NCI-H1092 (cell line): ENCODE measurements around the gene OLFML1.

Experiments used
- DNase-seq: peaks from one replicate; lab custom pipeline; 2025; lab: John Stamatoyannopoulos, UW

The OLFML1 gene

GRCh38 chr11:7480113-7480512 is 5.2 kb upstream of the OLFML1 start:
- DNase-seq = no peak

GRCh38 chr11:7484131-7484530 is 1.2 kb upstream of the OLFML1 start:
- no peak for DNase-seq

GRCh38 chr11:7484645-7485044 is 661 bp upstream of the OLFML1 start:
- no peak for DNase-seq

GRCh38 chr11:7486098-7486780 is 933 bp downstream of the OLFML1 start:
- no peak for DNase-seq

GRCh38 chr11:7486781-7487140 is 1.5 kb downstream of the OLFML1 start:
- DNase-seq = no peak

GRCh38 chr11:7487360-7487759 is 2.1 kb downstream of the OLFML1 start:
- DNase-seq = no peak

- DNase-seq = no peak
These were observed 3.4 kb downstream of the OLFML1 start for GRCh38 chr11:7488681-7489080.

- DNase-seq = no peak
These were observed 4.1 kb downstream of the OLFML1 start for GRCh38 chr11:7489376-7489775.

- no peak for DNase-seq
These were observed 4.7 kb downstream of the OLFML1 start for GRCh38 chr11:7490054-7490453.

- no peak for DNase-seq
These were observed 5.2 kb downstream of the OLFML1 start for GRCh38 chr11:7490535-7490934.

- DNase-seq = no peak
These were observed 6.9 kb downstream of the OLFML1 start for GRCh38 chr11:7492253-7492652.

GRCh38 chr11:7493670-7494069 is 8.4 kb downstream of the OLFML1 start:
- DNase-seq = no peak

- DNase-seq = no peak
These were observed 8.9 kb downstream of the OLFML1 start for GRCh38 chr11:7494086-7494745.

GRCh38 chr11:7495882-7496551 is 10.7 kb downstream of the OLFML1 start:
- DNase-seq = no peak

GRCh38 chr11:7498193-7498592 is 12.9 kb downstream of the OLFML1 start:
- DNase-seq = no peak

- DNase-seq = no peak
These were observed 13.8 kb downstream of the OLFML1 start for GRCh38 chr11:7499081-7499480.

GRCh38 chr11:7500251-7500650 is 14.9 kb downstream of the OLFML1 start:
- DNase-seq = no peak

- DNase-seq = no peak
These were observed 15.9 kb downstream of the OLFML1 start for GRCh38 chr11:7501251-7501650.

- no peak for DNase-seq
These were observed 16.6 kb downstream of the OLFML1 start for GRCh38 chr11:7501894-7502293.

- no peak for DNase-seq
These were observed 20.9 kb downstream of the OLFML1 start for GRCh38 chr11:7506243-7506642.

GRCh38 chr11:7508087-7508486 is 22.8 kb downstream of the OLFML1 start:
- DNase-seq = no peak

GRCh38 chr11:7509966-7510365 is 24.7 kb downstream of the OLFML1 start:
- DNase-seq = no peak

- DNase-seq = peak; percentile 80
These were observed 26.1 kb downstream of the OLFML1 start for GRCh38 chr11:7511401-7511800.
